GM12873 (cell line): Measurements from ENCODE around the gene SLC35F3.

Experiments used
- TF ChIP-seq, protein P1 (sequence below): IDR thresholded peaks from 2 replicates; pipeline ENCODE4 v1.5.1; 2012; ENCODE audit warnings: low read depth, mild to moderate bottlenecking, moderate library complexity, low read length, control low read depth; ENCODE audit not compliant: insufficient read depth; ENCODE audit errors: missing control alignments

SLC35F3 gene

DNA sequence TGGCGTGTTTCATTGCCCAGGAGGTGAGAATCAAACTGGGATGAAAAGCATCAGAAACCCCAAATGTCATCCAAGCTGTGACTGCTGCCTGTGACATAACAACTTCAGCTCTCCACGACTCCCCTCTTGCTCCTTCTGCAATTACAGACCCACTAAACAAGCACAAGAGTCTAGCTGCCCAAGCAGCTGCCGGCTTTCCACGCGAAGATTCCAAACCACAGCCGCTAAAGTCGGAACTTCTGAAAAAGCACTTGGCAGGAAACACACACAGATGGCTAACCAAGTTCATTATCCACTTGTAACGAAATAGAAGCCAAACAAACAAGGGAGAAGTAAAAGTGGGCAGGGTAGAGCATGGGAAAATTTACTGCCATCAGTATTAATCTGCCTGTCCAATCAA is 198.1 kb downstream of the SLC35F3 start:
- TF ChIP-seq, protein P1, sequence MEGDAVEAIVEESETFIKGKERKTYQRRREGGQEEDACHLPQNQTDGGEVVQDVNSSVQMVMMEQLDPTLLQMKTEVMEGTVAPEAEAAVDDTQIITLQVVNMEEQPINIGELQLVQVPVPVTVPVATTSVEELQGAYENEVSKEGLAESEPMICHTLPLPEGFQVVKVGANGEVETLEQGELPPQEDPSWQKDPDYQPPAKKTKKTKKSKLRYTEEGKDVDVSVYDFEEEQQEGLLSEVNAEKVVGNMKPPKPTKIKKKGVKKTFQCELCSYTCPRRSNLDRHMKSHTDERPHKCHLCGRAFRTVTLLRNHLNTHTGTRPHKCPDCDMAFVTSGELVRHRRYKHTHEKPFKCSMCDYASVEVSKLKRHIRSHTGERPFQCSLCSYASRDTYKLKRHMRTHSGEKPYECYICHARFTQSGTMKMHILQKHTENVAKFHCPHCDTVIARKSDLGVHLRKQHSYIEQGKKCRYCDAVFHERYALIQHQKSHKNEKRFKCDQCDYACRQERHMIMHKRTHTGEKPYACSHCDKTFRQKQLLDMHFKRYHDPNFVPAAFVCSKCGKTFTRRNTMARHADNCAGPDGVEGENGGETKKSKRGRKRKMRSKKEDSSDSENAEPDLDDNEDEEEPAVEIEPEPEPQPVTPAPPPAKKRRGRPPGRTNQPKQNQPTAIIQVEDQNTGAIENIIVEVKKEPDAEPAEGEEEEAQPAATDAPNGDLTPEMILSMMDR, result no peak

DNA sequence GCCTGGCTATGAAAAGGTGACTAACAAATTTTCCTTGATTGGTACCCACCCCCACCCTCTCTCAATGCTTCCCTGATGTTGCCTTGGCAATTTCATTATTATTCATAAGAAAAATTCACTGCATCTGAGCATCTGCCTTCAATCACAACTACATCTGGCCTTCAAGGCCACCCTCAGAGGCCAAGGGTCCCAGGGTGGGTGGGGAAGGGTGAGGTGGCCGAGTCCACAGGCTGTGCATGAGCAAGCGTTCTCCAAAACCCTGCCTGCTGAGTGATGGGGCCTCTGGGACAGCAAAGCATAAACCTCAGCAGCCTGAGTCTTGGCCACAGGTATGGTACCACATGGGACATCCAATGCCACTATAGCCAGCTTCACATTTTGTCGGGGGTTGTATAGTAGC is 198.7 kb downstream of the SLC35F3 start:
- TF ChIP-seq, protein P1, result no peak

DNA sequence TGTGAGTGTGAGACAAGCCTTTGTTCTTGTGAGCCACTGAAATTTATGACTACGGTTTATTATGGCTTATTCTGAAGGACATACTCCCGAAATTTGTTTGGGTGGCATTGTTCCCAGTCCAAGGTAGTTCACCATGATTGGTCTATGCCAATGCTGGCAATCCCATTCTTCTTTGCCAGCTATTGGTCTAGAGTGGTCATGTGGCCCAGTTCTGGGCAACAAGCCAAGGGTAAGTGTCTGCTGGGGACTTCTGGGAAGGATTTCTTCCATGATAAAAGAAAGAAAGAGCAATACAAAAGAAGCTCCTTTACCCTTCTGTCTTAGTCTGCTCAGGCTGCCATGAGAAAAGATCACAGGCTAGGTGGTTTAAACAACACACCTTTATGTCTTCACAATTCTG is 201.6 kb downstream of the SLC35F3 start:
- TF ChIP-seq, protein P1, result no peak

DNA sequence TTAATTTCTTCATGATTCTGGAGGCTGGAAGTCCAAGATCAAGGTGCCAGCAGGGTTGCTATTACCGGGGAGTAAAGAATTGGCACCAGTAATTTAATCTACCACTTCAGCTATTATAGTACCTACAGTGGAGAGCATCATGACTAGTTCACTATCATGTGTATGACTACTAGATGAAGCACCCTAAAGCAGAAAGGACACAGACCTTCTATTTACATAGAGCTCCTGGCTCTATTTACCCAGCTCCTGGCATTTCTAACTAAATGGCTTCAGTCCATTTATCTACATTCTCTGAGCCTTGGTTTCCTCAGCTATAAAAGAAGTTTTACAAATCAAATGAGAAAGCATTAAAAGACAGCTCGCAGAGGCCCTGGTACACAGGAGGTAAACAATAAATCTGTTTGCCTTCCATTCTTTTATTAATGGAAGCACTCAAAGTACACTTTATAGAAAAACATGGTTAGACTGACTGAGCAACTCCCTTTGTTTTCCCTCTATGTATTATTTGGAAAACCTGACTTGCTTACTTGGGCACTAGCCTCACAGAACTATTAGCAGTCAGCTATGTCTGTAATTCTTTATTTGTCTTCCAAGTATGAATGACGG is 203.0 kb downstream of the SLC35F3 start:
- TF ChIP-seq, protein P1, result no peak

DNA sequence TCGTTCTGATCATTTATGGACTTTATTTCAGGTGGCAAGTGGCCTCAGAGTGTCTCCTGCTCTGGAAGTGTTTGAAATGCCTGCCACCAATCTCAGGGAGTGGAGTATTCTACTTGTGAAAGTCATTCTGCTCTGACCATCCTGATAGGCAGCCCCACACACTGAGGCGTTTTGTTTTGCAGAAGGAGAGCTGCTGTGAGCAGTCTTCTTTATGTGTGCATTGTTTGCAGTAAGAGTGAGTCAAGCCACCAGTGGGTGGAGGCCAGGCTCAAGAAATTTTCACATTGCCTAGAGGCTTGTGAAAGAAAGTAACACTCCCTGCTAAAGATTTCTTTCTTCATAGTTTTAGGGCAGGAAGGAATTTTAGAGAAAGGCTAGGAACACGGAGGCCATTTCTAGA is 204.4 kb downstream of the SLC35F3 start:
- TF ChIP-seq, protein P1, result no peak

DNA sequence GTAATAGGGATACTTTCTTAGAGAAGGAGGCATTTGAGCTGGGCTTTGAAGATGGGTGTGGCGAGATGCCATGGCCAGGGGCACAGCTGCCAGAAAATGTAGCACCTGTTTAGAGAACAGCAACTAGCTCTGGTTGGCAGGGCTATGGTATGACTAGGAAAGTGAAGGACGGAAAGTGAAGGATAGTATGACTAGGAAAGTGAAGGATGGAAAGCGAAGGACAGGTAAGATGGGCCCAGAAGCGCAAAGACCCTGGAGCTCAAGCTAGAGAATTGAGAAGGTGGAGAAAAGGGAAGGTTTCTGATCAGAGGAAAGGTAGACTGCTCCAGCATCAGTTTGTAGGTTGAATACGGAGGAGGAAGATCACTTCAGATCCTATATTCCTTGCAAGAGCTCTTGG is 205.4 kb downstream of the SLC35F3 start:
- TF ChIP-seq, protein P1, result no peak

DNA sequence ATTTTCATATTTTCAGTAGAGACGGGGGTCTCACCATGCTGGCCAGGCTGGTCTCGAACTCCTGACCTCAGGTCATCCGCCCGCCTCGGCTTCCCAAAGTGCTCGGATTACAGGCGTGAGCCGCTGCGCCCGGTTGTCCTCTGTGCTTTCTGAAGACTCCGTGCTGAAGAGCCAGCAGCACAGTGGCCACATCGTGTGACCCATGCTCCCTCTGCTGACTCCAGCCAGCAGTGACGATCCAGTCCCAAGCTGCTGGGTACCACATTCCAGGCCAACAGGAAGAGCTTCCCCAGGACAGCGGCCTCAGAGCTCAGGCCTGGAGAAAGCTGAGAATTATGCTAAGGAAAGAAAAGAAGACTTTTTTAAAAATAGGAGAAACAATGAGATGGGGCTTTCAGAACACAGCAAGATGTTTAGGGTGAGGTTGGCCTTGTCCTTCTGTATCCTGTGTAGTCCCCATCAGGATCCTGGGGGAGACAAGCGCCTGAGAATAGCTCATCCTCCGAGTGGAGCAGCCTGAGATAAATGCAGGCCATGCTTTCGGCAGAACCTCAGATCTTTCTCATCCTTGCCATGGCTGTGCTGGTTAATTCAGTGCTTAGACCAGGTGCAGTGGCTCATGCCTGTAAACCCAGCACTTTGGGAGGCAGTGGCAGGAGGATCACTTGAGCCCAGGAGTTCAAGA is 207.1 kb downstream of the SLC35F3 start:
- TF ChIP-seq, protein P1, result peak; percentile 12
